ENCODE measurements around the gene ENTPD5. TPM values are rescaled to one million over a fixed set of nuclear protein-coding genes. Genes with fewer than 3 reads are reported as not detected.

ENTPD5 gene
- total and polyA plus RNA-seq, 8 donors, result 2.7 to 7.4 (median 5.2) TPM

DNA sequence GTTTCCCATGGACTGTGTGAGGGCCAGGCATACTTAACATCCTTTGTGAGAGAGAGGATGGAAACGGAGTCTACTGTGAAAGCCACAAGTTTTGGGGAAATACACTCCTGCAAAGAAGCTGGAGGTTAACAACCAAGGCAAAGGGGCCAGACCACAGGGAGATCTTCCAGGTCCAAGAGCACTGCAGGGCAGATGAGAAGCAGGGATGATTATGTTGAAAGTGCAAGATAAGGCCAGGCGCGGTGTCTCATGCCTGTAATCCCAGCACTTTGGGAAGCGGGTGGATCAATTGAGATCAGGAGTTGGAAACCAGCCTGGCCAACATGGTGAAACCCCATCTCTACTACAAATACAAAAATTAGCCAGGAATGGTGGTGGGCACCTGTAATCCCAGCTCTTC, 53.9 kb downstream of the ENTPD5 start:
- no peak for ATAC-seq
- TF ChIP-seq, protein P1, sequence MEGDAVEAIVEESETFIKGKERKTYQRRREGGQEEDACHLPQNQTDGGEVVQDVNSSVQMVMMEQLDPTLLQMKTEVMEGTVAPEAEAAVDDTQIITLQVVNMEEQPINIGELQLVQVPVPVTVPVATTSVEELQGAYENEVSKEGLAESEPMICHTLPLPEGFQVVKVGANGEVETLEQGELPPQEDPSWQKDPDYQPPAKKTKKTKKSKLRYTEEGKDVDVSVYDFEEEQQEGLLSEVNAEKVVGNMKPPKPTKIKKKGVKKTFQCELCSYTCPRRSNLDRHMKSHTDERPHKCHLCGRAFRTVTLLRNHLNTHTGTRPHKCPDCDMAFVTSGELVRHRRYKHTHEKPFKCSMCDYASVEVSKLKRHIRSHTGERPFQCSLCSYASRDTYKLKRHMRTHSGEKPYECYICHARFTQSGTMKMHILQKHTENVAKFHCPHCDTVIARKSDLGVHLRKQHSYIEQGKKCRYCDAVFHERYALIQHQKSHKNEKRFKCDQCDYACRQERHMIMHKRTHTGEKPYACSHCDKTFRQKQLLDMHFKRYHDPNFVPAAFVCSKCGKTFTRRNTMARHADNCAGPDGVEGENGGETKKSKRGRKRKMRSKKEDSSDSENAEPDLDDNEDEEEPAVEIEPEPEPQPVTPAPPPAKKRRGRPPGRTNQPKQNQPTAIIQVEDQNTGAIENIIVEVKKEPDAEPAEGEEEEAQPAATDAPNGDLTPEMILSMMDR (IDR thresholded peaks at IDR 0.05), result no peak
- no peaks in the 10 kb centered on the region for H3K27me3 ChIP-seq
- H3K36me3 ChIP-seq, result peaks cover 0 to 35% (median 8%) of the 10 kb centered on the region in 3 donors
- no peaks in the 10 kb centered on the region for H3K9me3 ChIP-seq
- WGBS, 2 donors, result 94 to 98% methylated on average over 4 of the region's 4 CpGs
- DNase-seq, result no peak
- intact Hi-C loops (cut with DNase I), result no loop called here
- H3K27ac ChIP-seq, result no peak overlapping the region
- H3K4me3 ChIP-seq, result no peak overlapping the region
- FAIRE-seq, result no peak
- H3K4me1 ChIP-seq, result no peaks in the 10 kb centered on the region

DNA sequence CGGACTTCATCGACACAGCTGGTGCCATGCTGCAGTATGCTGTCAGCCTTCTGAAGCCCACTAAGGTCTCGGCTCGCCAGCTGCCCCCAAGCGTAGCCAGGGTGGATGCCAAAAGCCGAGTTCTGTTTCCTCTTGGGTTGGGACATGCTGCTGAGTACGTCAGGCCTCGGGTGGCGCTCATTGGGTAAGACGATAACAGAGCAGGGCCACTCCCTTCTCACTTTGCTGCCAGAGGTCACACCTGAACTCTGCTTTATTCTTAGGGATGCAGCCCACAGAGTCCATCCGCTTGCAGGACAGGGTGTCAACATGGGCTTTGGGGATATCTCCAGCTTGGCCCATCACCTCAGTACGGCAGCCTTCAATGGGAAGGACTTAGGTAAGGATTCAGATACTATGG, 57.9 kb downstream of the ENTPD5 start:
- peak in 1 of 4 donors; percentile 24 for ATAC-seq
- no peaks in the 10 kb centered on the region for H3K27me3 ChIP-seq
- TF ChIP-seq, protein P1 (IDR thresholded peaks at IDR 0.05), result no peak
- no peak overlapping the region for H3K27ac ChIP-seq
- H3K4me3 ChIP-seq, result no peak overlapping the region
- H3K4me1 ChIP-seq, result no peaks in the 10 kb centered on the region
- WGBS, 2 donors, result 93 to 96% methylated on average over 12 of the region's 12 CpGs
- no peak for DNase-seq
- no peaks in the 10 kb centered on the region for H3K9me3 ChIP-seq
- no peak for FAIRE-seq
- intact Hi-C loops (cut with DNase I), result no loop called here
- peaks cover 0 to 43% (median 22%) of the 10 kb centered on the region in 3 donors for H3K36me3 ChIP-seq

DNA sequence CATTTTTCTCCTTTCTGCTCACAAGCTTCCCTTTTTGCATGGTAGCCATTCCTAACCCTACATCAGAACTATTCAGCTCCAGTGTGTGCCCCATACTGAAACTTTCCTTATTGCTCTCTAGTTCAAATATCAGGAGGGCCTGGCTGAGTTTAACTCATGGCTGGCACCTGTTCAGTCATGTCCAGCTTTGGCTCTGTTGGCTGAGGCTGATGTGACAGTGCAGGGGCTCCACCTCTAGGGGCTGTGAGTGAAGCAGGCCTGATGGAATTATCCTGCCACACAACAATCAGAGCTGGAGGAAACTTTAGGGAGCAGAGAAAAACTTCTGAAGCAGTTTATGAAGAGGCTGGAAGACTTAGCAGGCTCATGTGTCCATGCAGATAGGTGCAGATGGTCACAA, 60.5 kb downstream of the ENTPD5 start:
- Histone ChIP-seq H3K4me1 (no peaks in the 10 kb centered on the region), H3K27ac (no peak overlapping the region), H3K27me3 (no peaks in the 10 kb centered on the region), H3K4me3 (no peak overlapping the region), H3K9me3 (no peaks in the 10 kb centered on the region), H3K36me3 (peaks cover 0 to 61% (median 33%) of the 10 kb centered on the region in 3 donors)
- TF ChIP-seq, protein P1 (IDR thresholded peaks at IDR 0.05), result no peak
- DNase-seq (no peak), FAIRE-seq (no peak), ATAC-seq (no peak)
- intact Hi-C loops (cut with DNase I), result no loop called here

DNA sequence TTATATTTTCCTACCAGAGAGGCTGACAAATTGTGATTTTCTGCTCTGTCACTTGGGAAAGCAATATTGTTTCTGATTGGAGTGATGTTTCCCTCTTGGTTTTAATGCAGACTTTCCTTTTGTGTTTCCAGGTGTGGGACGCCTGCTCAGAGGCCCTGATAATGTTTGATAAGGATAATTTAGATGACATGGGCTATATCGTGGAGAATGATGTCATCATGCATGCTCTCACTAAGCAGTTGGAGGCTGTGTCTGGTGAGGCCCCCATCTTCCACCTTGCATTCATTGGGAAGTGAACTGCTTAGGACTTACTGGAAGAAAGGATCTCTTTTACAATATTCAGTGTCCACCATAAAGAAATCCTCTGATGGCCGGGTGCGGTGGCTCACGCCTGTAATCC, 63.4 kb downstream of the ENTPD5 start:
- DNase-seq (no peak), ATAC-seq (no peak), FAIRE-seq (no peak)
- H3K9me3 ChIP-seq, result no peaks in the 10 kb centered on the region
- no peak overlapping the region for H3K27ac ChIP-seq
- no peak overlapping the region for H3K4me3 ChIP-seq
- TF ChIP-seq, protein P1 (IDR thresholded peaks at IDR 0.05), result no peak
- WGBS, 2 donors, result 88 to 89% methylated on average over 5 of the region's 5 CpGs
- H3K27me3 ChIP-seq, result no peaks in the 10 kb centered on the region
- H3K36me3 ChIP-seq, result peaks cover 0 to 40% (median 28%) of the 10 kb centered on the region in 3 donors
- no peaks in the 10 kb centered on the region for H3K4me1 ChIP-seq
- intact Hi-C loops (cut with DNase I), result no loop called here

DNA sequence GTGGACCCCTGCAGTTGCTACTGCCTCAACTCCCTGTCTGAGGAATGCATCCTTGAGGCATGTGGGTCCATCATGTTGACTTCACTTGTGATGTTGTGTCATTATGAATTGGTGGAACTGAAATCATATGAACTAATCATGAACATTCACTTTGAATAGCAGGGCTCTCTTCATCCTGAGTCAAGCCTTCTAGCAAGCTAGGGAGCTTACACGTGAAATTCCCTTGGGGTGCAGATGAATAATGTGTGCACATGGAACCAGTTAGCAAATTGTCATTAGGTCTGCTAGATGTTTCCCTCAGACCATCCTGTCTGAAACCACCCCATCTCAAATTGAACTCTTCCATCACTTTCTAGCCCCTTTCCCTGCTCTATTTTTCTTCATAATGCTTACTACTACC, 65.4 kb downstream of the ENTPD5 start:
- H3K27ac ChIP-seq, result no peak overlapping the region
- H3K36me3 ChIP-seq, result peaks cover 0 to 30% (median 19%) of the 10 kb centered on the region in 3 donors
- intact Hi-C loops (cut with DNase I), result no loop called here
- no peak for FAIRE-seq
- no peak overlapping the region for H3K4me3 ChIP-seq
- WGBS, 2 donors, result 90 to 94% methylated on average over 1 of the region's 1 CpG
- H3K27me3 ChIP-seq, result no peaks in the 10 kb centered on the region
- ATAC-seq, result no peak
- DNase-seq, result no peak
- H3K4me1 ChIP-seq, result peaks cover 0 to 3% (median 0%) of the 10 kb centered on the region in 3 donors
- no peaks in the 10 kb centered on the region for H3K9me3 ChIP-seq
- TF ChIP-seq, protein P1 (IDR thresholded peaks at IDR 0.05), result no peak

Measured in pancreas (tissue), 10 donors.